HG02981 (cell line): Measurements from ENCODE around the gene LGALS9C.
"Not testable (repeated sequence)": the region's sequence is repeated elsewhere in the genome, so short reads cannot be mapped to it uniquely, and the experiment has no call there.

Experiments used
- ATAC-seq: cut with Tn5 transposase; IDR thresholded peaks from one replicate; pipeline ENCODE4 v1.9.1; 2021; ENCODE audit warnings: mild to moderate bottlenecking, moderate library complexity; ENCODE audit not compliant: unreplicated experiment

The LGALS9C gene

DNA sequence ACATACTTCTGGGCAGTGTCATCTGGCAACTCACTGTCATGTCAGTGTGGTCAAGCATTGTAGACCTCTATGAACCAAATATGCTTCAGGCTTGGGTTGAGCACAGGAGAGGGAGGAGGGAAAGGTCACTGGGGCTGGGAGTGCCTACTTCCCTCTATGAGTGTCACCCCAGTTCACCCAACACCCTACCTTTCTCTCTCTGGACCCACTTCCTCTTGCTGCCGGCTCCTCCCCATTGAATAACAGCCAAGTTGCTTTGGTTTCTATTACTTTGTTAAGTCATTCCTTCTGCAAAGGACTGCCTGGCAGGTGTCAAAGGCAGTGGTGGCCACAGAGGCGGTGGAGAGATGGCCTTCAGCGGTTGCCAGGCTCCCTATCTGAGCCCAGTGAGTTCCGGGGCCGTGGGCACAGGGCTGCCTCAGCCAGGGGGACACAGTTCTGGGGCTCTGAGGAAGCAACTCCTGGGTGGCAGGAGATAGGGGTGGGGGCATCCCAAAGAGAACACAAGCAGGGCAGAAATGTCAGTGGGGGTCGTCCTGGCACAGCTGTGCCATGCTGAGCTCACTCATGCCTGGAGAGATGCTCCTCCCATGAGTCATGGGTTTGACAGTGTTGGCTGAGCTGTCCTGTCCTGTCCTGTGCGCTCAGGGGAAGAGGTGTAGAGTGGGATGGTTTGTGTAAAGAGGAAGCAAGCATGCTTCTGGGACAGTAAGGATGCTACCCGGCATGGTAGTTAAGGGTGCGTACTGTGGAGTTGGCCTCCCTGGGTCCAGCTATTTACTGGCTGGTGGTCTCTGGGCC lies at the start of gene LGALS9C:
Gene LGALS9C (plus strand): TSS at position 282 of the 801 bp plus-strand sequence. CDS start 66 bp downstream, at position 348.
- peak; percentile 78 for ATAC-seq

GRCh38 chr17:18432206-18432605 lies 44.4 kb upstream of the LGALS9C start:
- ATAC-seq, result not testable (repeated sequence)

DNA sequence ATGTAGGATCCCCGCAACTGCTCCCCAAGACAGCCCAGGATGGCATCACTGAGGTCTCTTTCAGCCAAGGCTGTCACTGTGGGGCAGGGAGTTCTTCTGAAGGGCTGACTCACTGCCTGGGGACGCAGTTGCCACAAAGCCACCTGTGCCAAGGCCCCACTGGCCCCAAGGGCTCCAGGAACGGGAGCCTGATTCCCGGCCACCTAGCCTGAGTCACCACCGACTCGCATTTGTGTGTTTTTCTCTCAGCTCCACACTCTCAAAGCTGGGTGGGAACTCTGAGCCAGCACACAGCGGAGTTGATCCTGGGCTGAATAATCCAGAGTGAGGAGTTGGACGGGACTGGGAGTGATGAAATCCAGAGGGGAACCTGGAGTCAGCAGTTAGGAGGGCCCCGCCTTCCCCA lies 37.1 kb upstream of the LGALS9C start:
- ATAC-seq, result not testable (repeated sequence)

DNA sequence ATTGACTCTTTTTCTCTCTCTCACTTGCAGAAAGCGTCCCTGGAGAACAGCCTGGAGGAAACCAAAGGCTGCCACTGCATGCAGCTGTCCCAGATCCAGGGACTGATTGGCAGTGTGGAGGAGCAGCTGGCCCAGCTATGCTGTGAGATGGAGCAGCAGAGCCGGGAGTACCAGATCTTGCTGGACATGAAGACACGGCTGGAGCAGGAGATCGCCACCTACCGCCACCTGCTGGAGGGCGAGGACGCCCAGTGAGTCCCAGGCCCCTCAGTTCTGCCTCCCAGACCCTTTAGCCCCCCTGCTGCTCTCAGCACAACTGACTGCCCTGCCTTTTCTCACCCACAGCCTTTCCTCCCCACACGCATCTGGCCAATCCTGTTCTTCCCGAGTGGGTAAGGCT lies 34.5 kb upstream of the LGALS9C start:
- not testable (repeated sequence) for ATAC-seq

GRCh38 chr17:18442532-18442931 lies 34.1 kb upstream of the LGALS9C start:
- ATAC-seq, result not testable (repeated sequence)

GRCh38 chr17:18447476-18448205 lies 28.9 kb upstream of the LGALS9C start:
- ATAC-seq, result not testable (repeated sequence)

- ATAC-seq, result not testable (repeated sequence)
These were observed 28.3 kb upstream of the LGALS9C start for GRCh38 chr17:18448311-18448710.

DNA sequence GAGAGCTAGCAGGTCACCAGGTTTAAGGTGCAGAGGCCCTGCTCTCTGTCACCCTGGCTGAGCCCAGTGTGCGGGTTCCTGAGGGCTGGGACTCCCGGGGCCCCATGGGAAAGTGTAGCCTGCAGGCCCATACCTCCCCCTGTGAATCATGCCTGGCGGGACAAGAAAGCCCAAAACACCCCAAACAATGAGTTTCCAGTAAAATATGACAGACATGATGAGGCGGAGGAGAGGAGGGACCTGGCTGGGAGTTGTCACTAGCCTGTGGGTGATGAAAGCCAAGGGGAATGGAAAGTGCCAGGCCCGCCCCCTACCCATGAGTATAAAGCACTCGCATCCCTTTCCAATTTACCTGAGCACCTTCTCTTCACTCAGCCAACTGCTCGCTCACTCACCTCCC lies 26.8 kb upstream of the LGALS9C start:
- not testable (repeated sequence) for ATAC-seq

DNA sequence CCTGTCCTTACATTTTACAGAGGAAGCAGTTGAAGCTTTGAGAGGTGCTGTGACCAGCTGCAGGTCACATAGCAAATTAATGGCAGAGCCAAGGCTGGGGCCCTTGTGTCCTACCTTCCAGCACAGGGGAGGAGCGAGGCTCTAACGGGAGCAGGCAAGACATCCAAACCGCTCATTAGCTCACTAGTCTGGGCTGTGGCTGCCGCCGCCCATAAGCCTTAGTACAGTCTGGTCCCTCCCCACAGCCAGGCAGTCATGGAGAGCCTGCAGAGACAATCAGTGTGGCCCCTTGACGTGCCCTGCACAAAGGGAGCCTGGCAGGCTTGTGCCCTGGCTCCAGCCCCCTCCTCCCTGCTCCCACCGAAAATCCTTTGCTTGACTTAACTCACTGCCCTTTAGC lies 25.6 kb upstream of the LGALS9C start:
- ATAC-seq, result not testable (repeated sequence)

GRCh38 chr17:18451969-18452368 lies 24.6 kb upstream of the LGALS9C start:
- ATAC-seq, result not testable (repeated sequence)

DNA sequence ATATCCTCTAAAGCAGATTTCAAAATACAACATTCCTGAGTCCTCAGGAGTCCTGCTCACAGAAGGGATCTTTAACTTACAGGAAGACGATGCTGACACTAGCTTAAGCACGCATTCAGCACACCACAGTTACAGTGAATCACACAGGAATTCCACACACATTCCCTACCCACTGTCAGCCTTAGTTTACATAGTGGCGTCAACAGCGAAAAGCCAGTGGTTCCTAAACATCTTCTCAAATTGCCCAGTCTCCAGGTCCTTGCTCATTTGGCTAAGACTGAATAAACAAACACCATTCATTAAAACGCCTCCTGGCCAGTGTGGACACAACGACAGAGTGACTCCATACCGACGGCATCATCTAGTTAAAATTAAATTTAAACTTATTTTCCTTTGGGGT lies 17.6 kb upstream of the LGALS9C start:
- not testable (repeated sequence) for ATAC-seq

- ATAC-seq, result not testable (repeated sequence)
These were observed 12.6 kb upstream of the LGALS9C start for GRCh38 chr17:18463831-18464502.

DNA sequence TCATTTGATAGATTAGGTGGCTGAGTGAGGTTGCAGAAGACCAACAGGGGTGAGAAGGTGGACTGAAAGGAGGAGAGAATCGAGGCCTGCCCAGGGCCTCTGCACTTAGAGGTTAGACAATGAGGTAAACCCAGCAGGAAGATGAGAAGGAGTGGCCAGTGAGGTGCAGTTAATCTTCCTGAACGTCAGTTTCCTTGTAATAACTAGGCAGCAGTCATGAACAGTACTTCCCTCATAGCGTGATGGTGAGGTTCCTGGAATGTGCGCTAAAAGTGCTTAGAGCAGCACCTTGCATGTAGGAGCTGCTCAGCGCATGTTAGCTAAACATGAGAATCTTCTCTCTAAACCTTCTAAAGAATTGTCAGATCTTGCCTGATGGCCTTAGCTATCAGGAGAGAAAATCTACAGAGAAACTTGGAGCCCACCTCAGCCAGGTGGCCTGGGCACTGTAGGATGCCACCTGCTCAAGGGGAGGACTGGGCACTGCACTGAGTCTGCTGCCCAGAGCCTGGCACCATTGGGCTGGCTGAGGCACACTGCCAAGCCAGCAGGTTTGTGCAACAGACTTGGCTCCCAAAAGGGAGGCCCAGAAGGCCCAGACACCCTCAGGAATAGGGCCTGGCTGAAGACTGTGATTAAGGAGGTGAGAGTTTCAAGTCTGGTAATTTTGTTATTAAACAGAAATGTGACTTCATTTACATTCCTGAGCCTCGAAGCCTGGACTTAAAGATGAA lies 10.2 kb upstream of the LGALS9C start:
- not testable (repeated sequence) for ATAC-seq

DNA sequence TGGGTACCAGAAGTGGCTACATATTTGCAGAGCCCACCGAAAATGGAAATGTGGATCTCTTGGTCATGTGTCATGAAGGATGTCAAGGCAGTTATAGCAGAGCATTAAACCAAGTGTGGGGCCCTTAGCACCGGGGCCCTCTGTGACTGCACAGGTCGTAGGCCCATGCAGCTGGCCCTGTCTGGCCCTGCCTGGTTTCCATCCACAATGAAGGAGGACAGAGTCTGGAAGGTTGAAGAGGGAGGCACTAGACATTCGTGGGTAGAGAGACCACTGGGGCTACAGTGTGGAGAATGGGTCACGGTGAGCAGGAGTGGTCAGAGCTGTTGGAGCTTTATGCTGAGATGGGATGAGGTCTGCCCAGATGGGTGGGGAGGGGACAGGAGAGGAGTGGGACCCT lies 9.6 kb upstream of the LGALS9C start:
- ATAC-seq, result not testable (repeated sequence)

DNA sequence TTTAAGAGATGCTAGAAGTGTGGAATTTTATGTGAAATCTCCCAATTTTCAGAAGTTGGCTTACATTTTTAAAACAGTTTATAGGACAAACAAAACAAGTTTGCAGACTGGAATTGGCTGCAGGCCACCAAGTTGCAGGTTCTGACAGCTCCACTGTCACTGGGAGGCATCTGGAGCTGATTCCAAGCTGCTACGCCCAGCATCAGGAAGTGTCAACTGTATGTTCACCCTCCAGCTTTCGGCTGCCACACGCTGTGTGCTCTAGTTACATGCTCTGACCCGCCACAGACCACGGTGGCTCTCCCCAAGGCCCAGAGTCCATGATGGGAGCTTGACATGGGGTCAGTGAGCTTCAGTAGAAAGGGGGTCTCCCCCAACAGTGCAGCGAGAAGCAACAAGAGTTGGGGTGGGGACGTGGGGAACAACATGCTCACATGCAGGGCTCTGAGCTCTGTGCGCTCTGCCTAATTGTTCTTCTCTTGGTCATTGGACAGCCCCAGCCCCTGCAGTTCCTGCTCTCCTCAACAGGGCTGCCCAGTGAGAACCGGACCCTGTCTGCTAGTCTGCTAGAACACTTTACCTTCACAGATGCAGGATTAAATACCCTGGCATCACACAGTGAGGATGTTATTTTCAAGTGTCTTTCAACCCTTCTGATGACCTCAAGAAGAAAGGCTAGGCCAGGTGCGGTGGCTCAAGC lies 8.0 kb upstream of the LGALS9C start:
- not testable (repeated sequence) for ATAC-seq

- not testable (repeated sequence) for ATAC-seq
These were observed 6.8 kb upstream of the LGALS9C start for GRCh38 chr17:18469837-18470236.

GRCh38 chr17:18470345-18470930 lies 6.2 kb upstream of the LGALS9C start:
- not testable (repeated sequence) for ATAC-seq

DNA sequence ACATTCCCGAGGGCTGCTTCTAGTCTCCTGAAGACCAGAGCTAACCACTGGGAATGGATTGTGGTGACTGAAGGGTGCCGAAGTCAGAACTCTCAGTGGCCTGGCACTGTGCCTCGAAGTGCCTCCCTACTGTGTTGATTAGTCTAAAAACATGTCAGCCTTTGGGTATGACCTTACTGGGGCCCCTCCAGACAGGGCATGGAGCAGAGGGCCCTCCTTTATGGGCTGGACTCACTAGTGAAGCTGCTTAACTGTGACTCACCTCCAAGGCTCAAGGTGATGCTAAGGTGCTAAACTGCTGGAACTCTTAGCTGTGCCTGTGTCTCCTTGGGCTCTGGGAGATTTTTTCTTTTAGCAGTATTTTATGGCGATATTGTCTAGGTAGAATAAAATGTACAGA lies 2.6 kb upstream of the LGALS9C start:
- not testable (repeated sequence) for ATAC-seq

DNA sequence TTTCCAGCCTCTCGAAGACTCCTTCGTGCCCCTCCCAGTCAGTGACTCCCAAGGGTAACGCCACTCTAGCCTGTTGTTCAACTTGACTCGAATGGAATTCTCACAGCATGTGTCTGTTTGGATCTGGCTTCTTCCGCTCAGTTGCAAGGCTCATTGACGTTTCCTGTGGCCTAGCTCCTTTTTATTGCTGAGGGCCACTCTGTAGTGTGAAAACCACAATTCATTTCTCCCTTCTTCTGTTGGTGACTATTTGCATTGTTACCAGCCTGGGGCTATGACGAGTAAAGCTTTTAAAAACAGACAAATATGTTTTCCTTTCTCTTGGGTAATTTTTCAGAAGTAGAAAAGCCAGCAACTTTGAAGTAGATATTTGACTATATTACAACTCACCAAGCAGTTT lies 1.8 kb upstream of the LGALS9C start:
- ATAC-seq, result not testable (repeated sequence)

DNA sequence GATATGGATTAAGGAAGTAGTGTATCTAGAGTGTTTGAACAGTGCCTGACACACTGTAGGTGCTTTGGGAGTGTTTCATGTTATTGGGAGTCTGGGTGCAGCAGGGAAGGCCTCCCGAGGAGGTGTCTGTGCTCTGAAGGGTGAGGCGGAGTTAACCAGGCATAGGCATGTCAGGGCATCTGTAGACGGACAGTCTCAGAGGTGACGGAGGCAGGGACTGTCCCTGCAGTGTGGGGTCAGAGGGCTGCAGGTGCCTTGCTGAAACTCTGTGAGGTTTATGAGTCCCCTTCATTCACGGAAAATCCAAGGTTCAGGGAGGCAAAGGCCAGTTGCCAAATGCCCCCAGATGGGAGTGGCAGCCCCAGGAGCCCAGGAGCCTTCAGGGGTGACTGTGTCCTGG lies 778 bp downstream of the LGALS9C start:
- ATAC-seq, result not testable (repeated sequence)
